MM.1S (cell line): Measurements from ENCODE around the gene PGAP1.

Experiments
- DNase-seq: peaks from one replicate; pipeline ENCODE4 v3.0.0-alpha.2; 2015
- H2AFZ ChIP-seq: fragments of 300-600 bp; sonication (generic); 2 replicates; pipeline ENCODE4 v1.6.0; 2016; ENCODE audit warnings: antibody characterized with exemption, low read length
- H3F3A ChIP-seq: fragments of 300-600 bp; sonication (generic); 2 replicates; pipeline ENCODE4 v1.6.1; 2016; ENCODE audit warnings: mild to moderate bottlenecking, antibody characterized with exemption, low read length, moderate library complexity, mixed read lengths; ENCODE audit not compliant: insufficient read depth
- H3K27ac ChIP-seq: fragments of 300-600 bp; sonication (generic); 2 replicates; pipeline ENCODE4 v1.5.1; 2016; ENCODE audit warnings: mild to moderate bottlenecking, low read length
- H3K27me3 ChIP-seq: fragments of 300-600 bp; sonication (generic); replicated peaks from 2 replicates; pipeline ENCODE4 v1.6.0; 2016; ENCODE audit warnings: low read length; ENCODE audit not compliant: insufficient read depth
- H3K36me3 ChIP-seq: fragments of 300-600 bp; sonication (generic); replicated peaks from 2 replicates; pipeline ENCODE4 v1.6.1; 2016; ENCODE audit warnings: mild to moderate bottlenecking, low read length, mixed read lengths; ENCODE audit not compliant: insufficient read depth
- H3K4me1 ChIP-seq: fragments of 300-600 bp; sonication (generic); 2 replicates; pipeline ENCODE4 v1.6.1; 2016; ENCODE audit warnings: low read length, mixed read lengths
- H3K4me2 ChIP-seq: fragments of 300-600 bp; sonication (generic); 2 replicates; pipeline ENCODE4 v1.6.0; 2016; ENCODE audit warnings: low read depth, low read length
- H3K4me3 ChIP-seq: fragments of 300-600 bp; sonication (generic); 2 replicates; pipeline ENCODE4 v1.5.1; 2016; ENCODE audit warnings: low read length, mixed read lengths
- H3K79me2 ChIP-seq: fragments of 300-600 bp; sonication (generic); 2 replicates; pipeline ENCODE4 v1.6.1; 2016; ENCODE audit warnings: mixed run types, low read length, mixed read lengths
- H3K9ac ChIP-seq: fragments of 300-600 bp; sonication (generic); 2 replicates; pipeline ENCODE4 v1.6.1; 2016; ENCODE audit warnings: low read length, mixed read lengths
- H3K9me2 ChIP-seq: fragments of 300-600 bp; sonication (generic); replicated peaks from 2 replicates; pipeline ENCODE4 v1.6.1; 2016; ENCODE audit warnings: mild to moderate bottlenecking, low read length, mixed read lengths; ENCODE audit not compliant: insufficient read depth
- H3K9me3 ChIP-seq: fragments of 300-600 bp; sonication (generic); replicated peaks from 2 replicates; pipeline ENCODE4 v1.6.1; 2016; ENCODE audit warnings: mild to moderate bottlenecking, low read length, mixed read lengths; ENCODE audit not compliant: insufficient read depth
- H4K20me1 ChIP-seq: fragments of 300-600 bp; sonication (generic); 2 replicates; pipeline ENCODE4 v1.6.1; 2016; ENCODE audit warnings: mild to moderate bottlenecking, low read length, moderate library complexity, mixed read lengths; ENCODE audit not compliant: insufficient read depth
- EZH2 ChIP-seq: fragments of 300-600 bp; sonication (generic); optimal IDR thresholded peaks from 2 replicates; pipeline ENCODE3; 2017; ENCODE audit warnings: low read depth, mild to moderate bottlenecking, antibody characterized with exemption, low read length, mixed read lengths
- EZH2phosphoT487 ChIP-seq: fragments of 300-600 bp; sonication (generic); IDR thresholded peaks from 2 replicates; pipeline ENCODE4 v1.6.1; 2018; ENCODE audit warnings: antibody characterized with exemption, low read length
- TF ChIP-seq, protein P1 (sequence below): fragments of 300-600 bp; sonication (generic); IDR thresholded peaks from 2 replicates; pipeline ENCODE4 v1.5.1; 2016; ENCODE audit warnings: antibody characterized with exemption, low read length, mixed read lengths

PGAP1 gene

DNA sequence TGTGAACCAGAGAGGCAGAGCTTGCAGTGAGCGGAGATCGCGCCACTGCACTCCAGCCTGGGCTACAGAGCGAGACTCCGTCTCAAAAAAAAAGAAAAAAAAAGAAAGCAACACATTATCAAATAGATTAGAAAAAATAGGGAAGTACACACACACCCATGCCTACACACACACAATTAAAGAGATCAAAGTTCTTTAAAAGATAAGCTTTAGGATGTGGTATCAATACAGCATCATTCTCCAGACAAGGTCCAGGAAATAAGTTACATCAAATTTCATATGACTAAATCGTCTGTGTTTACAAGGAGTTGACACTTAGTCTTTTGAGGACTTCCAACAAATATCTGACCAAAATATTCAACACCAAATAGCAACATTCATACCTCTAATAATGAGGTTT is 25.7 kb downstream of the PGAP1 start:
- no peaks in the 10 kb centered on the region for H3K27me3 ChIP-seq

DNA sequence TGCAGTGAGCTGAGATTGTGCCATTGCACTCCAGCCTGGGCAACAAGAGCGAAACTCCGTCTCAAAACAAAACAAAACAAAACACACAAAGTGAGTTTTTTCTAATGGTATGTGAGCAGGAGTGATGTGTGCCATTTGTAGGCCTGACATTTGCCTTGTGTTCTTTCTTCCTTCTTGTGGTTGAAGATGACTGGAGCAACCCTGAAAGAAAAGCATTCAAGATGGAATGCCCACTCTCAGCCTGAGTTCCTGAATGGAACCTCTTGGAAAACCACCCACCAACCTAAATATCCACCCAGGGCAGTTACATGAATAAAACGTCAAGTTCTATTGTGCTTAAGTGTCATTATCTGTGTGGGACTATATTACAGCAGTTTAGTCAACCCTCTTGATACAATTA is 26.5 kb downstream of the PGAP1 start:
- TF ChIP-seq, protein P1, sequence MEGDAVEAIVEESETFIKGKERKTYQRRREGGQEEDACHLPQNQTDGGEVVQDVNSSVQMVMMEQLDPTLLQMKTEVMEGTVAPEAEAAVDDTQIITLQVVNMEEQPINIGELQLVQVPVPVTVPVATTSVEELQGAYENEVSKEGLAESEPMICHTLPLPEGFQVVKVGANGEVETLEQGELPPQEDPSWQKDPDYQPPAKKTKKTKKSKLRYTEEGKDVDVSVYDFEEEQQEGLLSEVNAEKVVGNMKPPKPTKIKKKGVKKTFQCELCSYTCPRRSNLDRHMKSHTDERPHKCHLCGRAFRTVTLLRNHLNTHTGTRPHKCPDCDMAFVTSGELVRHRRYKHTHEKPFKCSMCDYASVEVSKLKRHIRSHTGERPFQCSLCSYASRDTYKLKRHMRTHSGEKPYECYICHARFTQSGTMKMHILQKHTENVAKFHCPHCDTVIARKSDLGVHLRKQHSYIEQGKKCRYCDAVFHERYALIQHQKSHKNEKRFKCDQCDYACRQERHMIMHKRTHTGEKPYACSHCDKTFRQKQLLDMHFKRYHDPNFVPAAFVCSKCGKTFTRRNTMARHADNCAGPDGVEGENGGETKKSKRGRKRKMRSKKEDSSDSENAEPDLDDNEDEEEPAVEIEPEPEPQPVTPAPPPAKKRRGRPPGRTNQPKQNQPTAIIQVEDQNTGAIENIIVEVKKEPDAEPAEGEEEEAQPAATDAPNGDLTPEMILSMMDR, result no peak
- no peak for TF ChIP-seq EZH2
- TF ChIP-seq EZH2phosphoT487, result no peak
- DNase-seq, result no peak
- no peak overlapping the region for H3K4me3 ChIP-seq
- no peak overlapping the region for H2AFZ ChIP-seq
- no peak overlapping the region for H3K9ac ChIP-seq
- H3K9me2 ChIP-seq, result no peaks in the 10 kb centered on the region
- no peaks in the 10 kb centered on the region for H3K36me3 ChIP-seq
- no peaks in the 10 kb centered on the region for H4K20me1 ChIP-seq
- no peaks in the 10 kb centered on the region for H3K79me2 ChIP-seq
- H3K27me3 ChIP-seq, result no peaks in the 10 kb centered on the region
- H3K4me2 ChIP-seq, result no peak overlapping the region
- H3K4me1 ChIP-seq, result no peaks in the 10 kb centered on the region
- H3K27ac ChIP-seq, result no peak overlapping the region
- no peaks in the 10 kb centered on the region for H3F3A ChIP-seq
- no peaks in the 10 kb centered on the region for H3K9me3 ChIP-seq

More for the DNA sequence above, 25.7 kb downstream of the PGAP1 start:
- Histone ChIP-seq H3K9me2 (no peaks in the 10 kb centered on the region), H2AFZ (no peak overlapping the region), H3K4me1 (no peaks in the 10 kb centered on the region), H3K4me3 (no peak overlapping the region), H3K4me2 (no peak overlapping the region), H3F3A (no peaks in the 10 kb centered on the region), H4K20me1 (no peaks in the 10 kb centered on the region), H3K79me2 (no peaks in the 10 kb centered on the region), H3K9me3 (no peaks in the 10 kb centered on the region), H3K36me3 (no peaks in the 10 kb centered on the region), H3K27ac (no peak overlapping the region), H3K9ac (no peak overlapping the region)
- DNase-seq, result no peak
- TF ChIP-seq EZH2phosphoT487 (no peak), EZH2 (no peak)
- TF ChIP-seq, protein P1, result no peak

DNA sequence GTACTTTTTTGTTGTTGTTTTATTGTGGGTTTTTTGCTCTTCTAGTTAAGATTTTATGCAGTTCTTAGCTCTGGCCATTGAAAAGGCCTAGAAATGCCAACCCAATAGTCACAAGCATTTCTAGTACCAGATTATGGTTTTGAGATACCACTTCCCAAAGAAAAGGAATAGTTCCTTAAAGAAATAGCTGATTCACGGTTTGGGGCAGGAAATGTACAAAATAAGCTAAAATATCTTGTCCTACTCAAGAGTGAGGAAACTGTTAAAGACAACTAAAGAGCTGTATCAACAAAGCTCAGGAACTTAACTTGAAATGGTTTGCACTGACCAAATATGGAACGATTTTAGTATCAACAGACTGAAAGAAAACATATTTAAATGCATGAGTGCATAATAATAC is 35.4 kb downstream of the PGAP1 start:
- Histone ChIP-seq H4K20me1 (no peaks in the 10 kb centered on the region), H3K4me2 (no peak overlapping the region), H2AFZ (no peak overlapping the region), H3K9ac (no peak overlapping the region), H3F3A (no peaks in the 10 kb centered on the region), H3K9me3 (no peaks in the 10 kb centered on the region), H3K27ac (no peak overlapping the region), H3K4me1 (no peaks in the 10 kb centered on the region), H3K79me2 (no peaks in the 10 kb centered on the region), H3K4me3 (no peak overlapping the region), H3K9me2 (no peaks in the 10 kb centered on the region), H3K27me3 (no peaks in the 10 kb centered on the region), H3K36me3 (no peaks in the 10 kb centered on the region)
- TF ChIP-seq, protein P1, result no peak
- TF ChIP-seq EZH2 (no peak), EZH2phosphoT487 (no peak)
- DNase-seq, result no peak
